ENCODE results near the gene ELOVL1. TPM values are rescaled to one million over a fixed set of nuclear protein-coding genes. Genes with fewer than 3 reads are reported as not detected.

ELOVL1 gene
- total and polyA plus RNA-seq, 10 of the 15 experiments (the other 5 are each of a cell fraction or from before 2014, with no cell fraction given), result 58.5 to 139 (median 89.8) TPM

DNA sequence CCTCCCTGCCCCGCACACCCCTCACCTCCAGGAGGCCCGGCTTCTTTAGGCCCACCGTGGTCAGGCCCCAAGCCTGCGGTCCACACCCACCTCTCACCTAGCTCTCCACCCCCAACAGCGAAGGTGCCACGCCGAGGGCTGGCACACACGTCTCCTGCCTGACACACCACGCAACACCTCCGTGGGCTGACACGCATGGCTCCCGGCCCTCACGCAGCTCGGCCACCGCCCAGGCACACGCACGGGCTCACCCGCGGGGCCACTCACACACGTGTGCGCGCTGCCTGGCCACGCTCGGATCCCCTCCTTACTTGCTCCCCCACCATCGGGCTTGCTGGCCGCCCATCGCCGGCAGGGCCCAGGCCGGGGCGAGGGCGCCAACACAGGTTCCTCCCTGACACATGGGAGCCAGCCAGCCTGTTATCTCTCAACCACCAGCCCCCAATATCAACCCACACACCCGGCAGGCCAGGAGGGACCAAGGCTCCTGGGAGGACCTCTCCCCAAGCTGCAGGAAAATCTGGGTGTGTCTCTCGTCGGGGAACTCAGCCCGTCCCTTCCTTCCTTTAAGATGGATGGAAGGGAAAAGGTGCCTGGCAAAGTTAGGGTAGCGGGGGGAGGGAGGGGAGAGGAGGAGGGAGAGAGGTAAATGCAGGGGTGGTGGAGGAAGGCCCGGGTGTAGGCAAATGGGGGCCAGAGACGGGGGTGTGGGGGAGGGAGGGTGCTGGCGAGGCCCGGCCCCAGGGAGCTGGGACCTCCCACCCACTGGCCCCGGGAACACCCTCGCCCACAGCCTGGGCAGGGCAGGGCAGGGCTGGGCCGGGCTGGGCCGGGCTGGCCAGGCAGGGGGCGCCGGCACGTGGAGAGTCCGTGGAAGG, 546 bp downstream of the ELOVL1 start:
- peak overlapping the region; percentile 95 for H3K27ac ChIP-seq (ENCODE audit: control insufficient read depth, insufficient read depth)
- intact Hi-C loops (cut with micrococcal nuclease; ENCODE audit: unreplicated experiment) (loop anchor here (5.0 kb wide), 1 partner anchor 70 kb away; no protein-coding TSS in a partner anchor), in situ Hi-C loops (cut with MboI) (no loop called here)
- ChIA-PET SMC1A (ENCODE audit: uncharacterized antibody, unreplicated experiment) (interaction anchor here (0.8 to 5.0 kb wide), 9 partner anchors 9 to 157 kb away, joined by 3 to 24 read pairs (median 6); partner anchors contain the start of genes CDC20 and SZT2), POLR2A (interaction anchor here (0.5 to 2.5 kb wide), 10 partner anchors 9 to 948 kb away, joined by 3 to 25 read pairs (median 5); partner anchors contain the start of genes CDC20, HYI, MED8 and SZT2), RAD21 (ENCODE audit: unreplicated experiment) (interaction anchor here (1.0 to 3.0 kb wide), 9 partner anchors 9 to 529 kb away, joined by 3 to 15 read pairs (median 4); partner anchors contain the start of genes CDC20, MED8 and SZT2), CTCF (interaction anchor here (1.0 to 2.6 kb wide), 8 partner anchors 9 to 140 kb away, joined by 3 to 16 read pairs (median 4); partner anchors contain the start of genes CDC20, HYI, MED8 and SZT2)
- ATAC-seq (peak; percentile 71), FAIRE-seq (no peak), DNase-seq (ENCODE audit: low read depth, low spot score) (no peak)
- H3K9me3 ChIP-seq (replicated peaks; ENCODE audit: control insufficient read depth, insufficient read depth, low read length), result no peaks in the 10 kb centered on the region
- no peaks in the 10 kb centered on the region for H3K27me3 ChIP-seq (replicated peaks in 1 of 2; ENCODE audit: control insufficient read depth in 2 of 2, insufficient read depth in 2 of 2, low read length in 1 of 2)
- WGBS (ENCODE audit: insufficient coverage, insufficient replicate concordance, low lambda C conversion rate, missing lambda C conversion rate), result 4% methylated on average over 40 of the region's 48 CpGs
- H3K4me3 ChIP-seq, result peak overlapping the region; percentile 100
- H3K4me1 ChIP-seq (ENCODE audit: control insufficient read depth, insufficient read depth, low read length), result peaks cover 8% of the 10 kb centered on the region
- H3K36me3 ChIP-seq (ENCODE audit: control insufficient read depth in 2 of 2, insufficient read depth in 2 of 2, low read length in 1 of 2), result peaks cover 10 to 14% of the 10 kb centered on the region in 2 experiments
- peaks cover 38% of the 10 kb centered on the region for H3K79me2 ChIP-seq (ENCODE audit: control insufficient read depth, insufficient read depth, low read length)
- H2AFZ ChIP-seq (ENCODE audit: control insufficient read depth, low read depth, low read length), result peak overlapping the region; percentile 78
- BruUV-seq (replicated peaks), result TSS peak; percentile 51
- peak overlapping the region; percentile 94 for H3K4me2 ChIP-seq (ENCODE audit: control insufficient read depth, insufficient read depth)
- peak overlapping the region; percentile 96 for H3K9ac ChIP-seq (ENCODE audit: control insufficient read depth, insufficient read depth, low read length)
- H4K20me1 ChIP-seq (ENCODE audit: control insufficient read depth, insufficient read depth), result no peaks in the 10 kb centered on the region
- TF ChIP-seq MXI1 (IDR thresholded peaks at IDR 0.05; ENCODE audit: low read depth, low read length), result peak; percentile 69; the same call in 1 of the 2 replicates
- TF ChIP-seq MYC (IDR thresholded peaks at IDR 0.05; ENCODE audit: insufficient read depth, insufficient read length, insufficient replicate concordance, low read length, severe bottlenecking), result peak; percentile 71
- TF ChIP-seq YY1 (IDR thresholded peaks at IDR 0.05; ENCODE audit: low read depth, low read length), result 0 out of 2 replicates have a peak, but pooled peaks have one; percentile 6
- no peak for TF ChIP-seq MYB (IDR thresholded peaks at IDR 0.05; ENCODE audit: borderline replicate concordance, low read depth, low read length)
- TF ChIP-seq RB1 (IDR thresholded peaks at IDR 0.05; ENCODE audit: borderline replicate concordance), result 0 out of 2 replicates have a peak, but pooled peaks have one; percentile 18
- TF ChIP-seq EGR1 (IDR thresholded peaks at IDR 0.05; ENCODE audit: borderline replicate concordance in 1 of 2, low read depth in 2 of 2, low read length in 2 of 2), result peak in 1 of 2 experiments; percentile 70; a peak in 2 of 3 replicates
- peak in 1 of 2 experiments; percentile 71; a peak in 1 of 4 replicates for TF ChIP-seq BHLHE40 (IDR thresholded peaks at IDR 0.05; ENCODE audit: borderline replicate concordance in 1 of 2, low read depth in 2 of 2, low read length in 1 of 2)
- TF ChIP-seq MEF2B (IDR thresholded peaks at IDR 0.05; ENCODE audit: partially characterized antibody, poor library complexity, severe bottlenecking), result no peak
- peak; percentile 23; the same call in 1 of the 2 replicates for TF ChIP-seq IKZF1 (conservative IDR thresholded peaks at IDR 0.05)
- 0 out of 2 replicates have a peak, but pooled peaks have one; percentile 10 for TF ChIP-seq SIN3A (IDR thresholded peaks at IDR 0.05; ENCODE audit: low read depth, low read length)
- TF ChIP-seq GATAD2B (conservative IDR thresholded peaks at IDR 0.05; ENCODE audit: low read depth), result peak; percentile 58; the same call in 1 of the 2 replicates
- TF ChIP-seq RAD51 (IDR thresholded peaks at IDR 0.05), result no peak
- TF ChIP-seq POLR2A (IDR thresholded peaks at IDR 0.05; ENCODE audit: low read depth, low read length), result peak; percentile 77
- TF ChIP-seq HDGF (IDR thresholded peaks at IDR 0.05), result 0 out of 2 replicates have a peak, but pooled peaks have one; percentile 12
- no peak for TF ChIP-seq NR2F1 (conservative IDR thresholded peaks at IDR 0.05)
- TF ChIP-seq LARP7 (IDR thresholded peaks at IDR 0.05), result 0 out of 2 replicates have a peak, but pooled peaks have one; percentile 67
- TF ChIP-seq, protein P1, sequence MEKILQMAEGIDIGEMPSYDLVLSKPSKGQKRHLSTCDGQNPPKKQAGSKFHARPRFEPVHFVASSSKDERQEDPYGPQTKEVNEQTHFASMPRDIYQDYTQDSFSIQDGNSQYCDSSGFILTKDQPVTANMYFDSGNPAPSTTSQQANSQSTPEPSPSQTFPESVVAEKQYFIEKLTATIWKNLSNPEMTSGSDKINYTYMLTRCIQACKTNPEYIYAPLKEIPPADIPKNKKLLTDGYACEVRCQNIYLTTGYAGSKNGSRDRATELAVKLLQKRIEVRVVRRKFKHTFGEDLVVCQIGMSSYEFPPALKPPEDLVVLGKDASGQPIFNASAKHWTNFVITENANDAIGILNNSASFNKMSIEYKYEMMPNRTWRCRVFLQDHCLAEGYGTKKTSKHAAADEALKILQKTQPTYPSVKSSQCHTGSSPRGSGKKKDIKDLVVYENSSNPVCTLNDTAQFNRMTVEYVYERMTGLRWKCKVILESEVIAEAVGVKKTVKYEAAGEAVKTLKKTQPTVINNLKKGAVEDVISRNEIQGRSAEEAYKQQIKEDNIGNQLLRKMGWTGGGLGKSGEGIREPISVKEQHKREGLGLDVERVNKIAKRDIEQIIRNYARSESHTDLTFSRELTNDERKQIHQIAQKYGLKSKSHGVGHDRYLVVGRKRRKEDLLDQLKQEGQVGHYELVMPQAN (conservative IDR thresholded peaks at IDR 0.05), result peak; percentile 69; the same call in 1 of the 2 replicates
